NT2/D1 (cell line): ENCODE measurements around the gene FBXO38.

ENCODE experiments used
- SUZ12 ChIP-seq: IDR thresholded peaks from 2 replicates; pipeline ENCODE4 v1.6.1; 2011; ENCODE audit not compliant: insufficient read length, insufficient read depth; ENCODE audit errors: extremely low read depth
- YY1 ChIP-seq: IDR thresholded peaks from 2 replicates; pipeline ENCODE4 v1.6.1; 2011; ENCODE audit not compliant: insufficient read length, insufficient read depth
- ZNF274 ChIP-seq: IDR thresholded peaks from 2 replicates; pipeline ENCODE4 v1.6.1; 2011; ENCODE audit warnings: mild to moderate bottlenecking, low read depth, low read length

GRCh38 chr5:148353634-148354033 lies 30.1 kb upstream of the FBXO38 start:
- TF ChIP-seq ZNF274 (no peak), SUZ12 (no peak), YY1 (no peak)
